ENCODE measurements around the gene REPS2.

Gene REPS2

DNA sequence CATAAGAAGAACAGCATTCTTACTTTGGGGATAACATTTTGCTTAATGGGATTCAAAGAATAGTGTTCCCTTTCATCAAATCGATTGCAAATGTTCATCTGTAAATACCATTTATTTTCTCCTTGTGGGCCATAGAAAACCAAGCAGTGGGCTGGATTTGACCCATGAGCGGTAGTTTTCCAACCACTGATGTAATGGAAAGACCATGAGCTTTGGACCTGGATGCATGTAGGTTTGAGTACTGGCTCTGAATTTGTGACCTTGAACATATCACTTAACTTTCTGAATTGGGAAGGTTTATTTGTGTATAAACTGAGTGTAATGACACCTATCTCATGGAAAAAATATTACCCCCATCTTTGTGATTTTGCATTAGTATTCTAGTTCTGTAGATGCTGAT is 54.3 kb downstream of the REPS2 start:
- Mint-ChIP-seq H3K27ac (no peak overlapping the region), H3K36me3 (ENCODE audit: low read depth) (no peaks in the 10 kb centered on the region), H3K27me3 (ENCODE audit: low read depth) (peaks cover 5% of the 10 kb centered on the region), H3K9me3 (no peaks in the 10 kb centered on the region), H3K4me3 (no peak overlapping the region), H3K4me1 (ENCODE audit: low read depth) (peaks cover 8% of the 10 kb centered on the region)
- no peak for DNase-seq (ENCODE audit: low spot score)

DNA sequence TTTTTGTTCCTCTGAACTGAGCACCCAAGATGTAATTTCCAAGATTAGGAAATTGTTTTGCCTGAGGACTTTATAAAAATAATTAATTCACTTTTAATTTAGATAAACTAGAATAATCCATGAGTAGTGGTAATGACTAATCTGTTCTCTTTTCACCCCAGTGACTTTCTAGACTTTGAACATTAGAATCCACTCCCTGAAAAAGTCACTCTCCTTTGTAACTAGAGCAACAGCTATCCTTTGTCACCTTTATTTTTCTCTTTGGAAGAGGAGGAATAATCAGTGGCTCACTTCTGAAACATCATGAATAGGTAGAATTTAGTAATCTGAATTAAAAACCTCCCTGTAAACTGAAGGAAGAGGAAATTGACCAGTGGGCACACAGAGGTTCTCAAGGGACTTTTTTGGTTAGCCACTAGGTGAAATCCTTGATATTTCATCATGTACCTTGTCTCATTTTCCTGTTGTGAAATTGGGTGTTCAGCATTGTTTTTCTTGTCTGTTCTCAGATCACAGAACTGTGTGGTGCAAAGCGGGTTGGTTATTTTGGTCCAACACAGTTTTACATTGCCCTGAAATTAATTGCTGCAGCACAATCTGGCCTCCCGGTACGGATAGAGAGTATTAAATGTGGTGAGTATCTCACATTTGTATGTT is 59.4 kb downstream of the REPS2 start:
- no peak for DNase-seq (ENCODE audit: low spot score)
- no peaks in the 10 kb centered on the region for H3K36me3 Mint-ChIP-seq (ENCODE audit: low read depth)
- no peak overlapping the region for H3K27ac Mint-ChIP-seq
- H3K27me3 Mint-ChIP-seq (ENCODE audit: low read depth) = peaks cover 9% of the 10 kb centered on the region
- no peaks in the 10 kb centered on the region for H3K9me3 Mint-ChIP-seq
- H3K4me1 Mint-ChIP-seq (ENCODE audit: low read depth) = peaks cover 8% of the 10 kb centered on the region
- no peak overlapping the region for H3K4me3 Mint-ChIP-seq

DNA sequence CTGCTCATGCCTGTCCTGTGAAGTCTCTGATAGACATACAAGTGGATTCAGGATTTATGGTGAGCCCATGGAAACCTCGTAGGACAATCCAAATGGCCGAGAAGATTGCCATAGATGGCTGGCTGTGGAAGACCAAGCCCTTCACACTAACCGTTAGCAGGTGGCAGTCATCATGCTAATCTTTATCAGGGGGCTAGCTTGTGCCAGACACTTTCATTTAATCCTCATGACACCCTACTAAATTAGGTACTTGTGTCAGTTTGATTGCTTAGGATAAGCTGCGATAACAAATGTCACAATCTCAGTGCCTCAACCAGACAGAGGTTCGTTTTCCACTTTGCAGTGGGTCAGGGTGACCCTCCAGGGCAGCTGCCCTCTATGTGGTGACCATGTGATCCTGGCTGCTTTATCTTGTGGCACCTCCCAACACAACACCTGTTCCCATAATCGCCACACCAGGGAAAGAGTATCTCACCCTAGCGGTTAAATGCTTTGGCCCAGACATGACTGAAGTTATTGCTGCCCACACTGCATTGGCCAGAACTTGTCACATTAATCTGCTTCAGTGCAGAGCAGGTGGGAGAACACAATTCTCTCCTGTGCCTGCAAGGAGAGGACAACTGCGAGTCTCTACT is 60.8 kb downstream of the REPS2 start:
- Mint-ChIP-seq H3K4me3 (no peak overlapping the region), H3K27ac (no peak overlapping the region), H3K4me1 (ENCODE audit: low read depth) (peaks cover 8% of the 10 kb centered on the region), H3K36me3 (ENCODE audit: low read depth) (no peaks in the 10 kb centered on the region), H3K27me3 (ENCODE audit: low read depth) (peaks cover 4% of the 10 kb centered on the region), H3K9me3 (no peaks in the 10 kb centered on the region)
- DNase-seq (ENCODE audit: low spot score) = no peak

DNA sequence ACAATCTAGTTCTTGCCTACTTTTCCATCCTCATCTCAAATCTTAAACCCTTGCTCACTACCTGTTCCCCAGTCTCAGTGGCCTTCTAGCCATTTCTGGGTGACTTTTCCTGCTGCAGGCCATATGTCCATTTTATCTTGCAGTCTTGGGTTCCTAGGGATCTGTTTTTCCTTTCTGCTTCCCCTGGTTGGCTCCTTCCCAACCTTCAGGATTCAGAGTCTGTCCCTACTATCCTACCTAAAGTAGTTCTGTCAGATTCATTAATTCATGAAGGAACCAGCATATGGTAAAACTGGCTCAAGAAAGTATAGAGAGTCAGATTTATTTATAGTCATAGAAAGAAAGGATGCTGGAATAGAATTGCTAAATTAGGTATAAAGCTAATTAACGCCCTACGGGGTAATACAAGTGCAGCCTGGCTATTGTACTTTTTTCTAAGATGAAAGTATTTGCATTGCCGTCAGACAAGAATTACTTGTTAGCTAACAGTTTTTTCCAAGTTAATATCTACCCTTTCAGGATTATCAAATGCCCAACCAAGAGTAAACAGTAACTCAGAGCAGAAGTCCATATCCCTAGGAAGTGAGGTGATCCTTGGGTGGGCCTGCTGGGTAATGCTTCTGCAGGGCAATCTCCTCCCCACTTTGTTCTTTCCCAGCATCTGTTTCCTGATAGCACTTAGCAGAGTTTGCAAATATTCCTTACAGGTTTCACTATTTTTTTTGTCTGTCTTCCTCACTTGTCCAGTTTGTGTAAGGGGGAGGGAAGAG is 63.6 kb downstream of the REPS2 start:
- Mint-ChIP-seq H3K27me3 (ENCODE audit: low read depth) (peaks cover 4% of the 10 kb centered on the region), H3K4me3 (no peak overlapping the region), H3K9me3 (no peaks in the 10 kb centered on the region), H3K27ac (no peak overlapping the region), H3K36me3 (ENCODE audit: low read depth) (no peaks in the 10 kb centered on the region), H3K4me1 (ENCODE audit: low read depth) (no peaks in the 10 kb centered on the region)
- no peak for DNase-seq (ENCODE audit: low spot score)

DNA sequence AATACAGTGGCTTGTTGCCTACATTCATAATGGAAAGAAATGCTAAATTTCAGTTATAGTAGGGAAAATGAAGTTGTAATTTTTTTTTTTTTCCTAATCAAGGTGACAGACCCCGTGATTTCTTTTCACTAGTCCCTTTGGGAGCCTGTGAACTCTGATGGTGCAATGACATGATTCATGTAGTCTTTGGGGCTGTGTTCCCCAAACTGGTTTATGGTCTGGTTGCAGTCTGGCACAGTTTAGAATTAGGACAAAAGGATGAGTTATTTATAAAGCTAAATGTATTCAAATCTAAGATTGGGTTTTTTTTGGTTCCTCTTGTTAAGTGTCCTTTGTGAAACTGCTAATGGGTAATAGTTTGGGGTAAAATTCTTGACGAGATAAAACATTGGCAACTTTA is 66.0 kb downstream of the REPS2 start:
- DNase-seq (ENCODE audit: low spot score) = no peak
- Mint-ChIP-seq H3K4me3 (no peak overlapping the region), H3K27me3 (ENCODE audit: low read depth) (peaks cover 4% of the 10 kb centered on the region), H3K27ac (no peak overlapping the region), H3K4me1 (ENCODE audit: low read depth) (no peaks in the 10 kb centered on the region), H3K36me3 (ENCODE audit: low read depth) (no peaks in the 10 kb centered on the region), H3K9me3 (no peaks in the 10 kb centered on the region)

DNA sequence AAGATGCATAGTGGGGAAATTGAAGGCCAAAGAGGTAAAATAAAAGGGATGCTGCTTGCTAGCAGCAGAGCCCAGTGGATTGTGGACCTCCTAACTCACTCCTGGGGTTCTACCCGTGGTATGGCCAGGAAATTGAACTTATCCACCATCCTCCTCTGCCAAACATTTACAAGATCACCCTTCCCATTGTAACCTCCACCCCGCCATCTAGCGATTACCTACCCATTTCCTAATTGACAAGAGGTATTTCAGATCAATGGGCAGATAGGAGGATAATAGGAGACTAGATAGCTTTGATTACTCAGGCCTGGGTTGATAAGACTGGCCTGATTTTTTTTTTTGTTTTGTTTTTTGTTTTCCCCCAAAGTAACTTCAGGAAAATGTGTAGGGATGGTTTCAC is 67.8 kb downstream of the REPS2 start:
- Mint-ChIP-seq H3K9me3 (no peaks in the 10 kb centered on the region), H3K4me3 (no peak overlapping the region), H3K4me1 (ENCODE audit: low read depth) (no peaks in the 10 kb centered on the region), H3K27me3 (ENCODE audit: low read depth) (peaks cover 2% of the 10 kb centered on the region), H3K27ac (no peak overlapping the region), H3K36me3 (ENCODE audit: low read depth) (no peaks in the 10 kb centered on the region)
- DNase-seq (ENCODE audit: low spot score) = no peak

DNA sequence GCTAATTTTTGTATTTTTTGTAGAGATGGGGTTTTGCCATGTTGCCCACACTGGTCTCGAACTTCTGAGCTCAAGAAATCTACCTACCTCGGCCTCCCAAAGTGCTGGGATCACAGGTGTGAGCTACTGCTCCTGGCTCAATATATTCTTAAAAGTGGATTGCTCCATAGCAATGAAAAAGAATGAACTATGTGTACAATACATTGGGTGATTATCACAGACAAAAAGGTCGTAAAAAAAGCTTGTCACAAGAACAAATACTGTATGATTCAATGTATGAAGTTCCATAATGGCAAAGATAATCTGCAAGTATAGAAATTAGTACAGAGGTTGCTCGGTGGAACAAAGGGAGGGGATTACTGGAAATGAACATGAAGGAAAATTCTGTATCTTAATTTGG is 70.7 kb downstream of the REPS2 start:
- Mint-ChIP-seq H3K27ac (no peak overlapping the region), H3K27me3 (ENCODE audit: low read depth) (no peaks in the 10 kb centered on the region), H3K36me3 (ENCODE audit: low read depth) (no peaks in the 10 kb centered on the region), H3K4me3 (no peak overlapping the region), H3K9me3 (no peaks in the 10 kb centered on the region), H3K4me1 (ENCODE audit: low read depth) (no peaks in the 10 kb centered on the region)
- no peak for DNase-seq (ENCODE audit: low spot score)

DNA sequence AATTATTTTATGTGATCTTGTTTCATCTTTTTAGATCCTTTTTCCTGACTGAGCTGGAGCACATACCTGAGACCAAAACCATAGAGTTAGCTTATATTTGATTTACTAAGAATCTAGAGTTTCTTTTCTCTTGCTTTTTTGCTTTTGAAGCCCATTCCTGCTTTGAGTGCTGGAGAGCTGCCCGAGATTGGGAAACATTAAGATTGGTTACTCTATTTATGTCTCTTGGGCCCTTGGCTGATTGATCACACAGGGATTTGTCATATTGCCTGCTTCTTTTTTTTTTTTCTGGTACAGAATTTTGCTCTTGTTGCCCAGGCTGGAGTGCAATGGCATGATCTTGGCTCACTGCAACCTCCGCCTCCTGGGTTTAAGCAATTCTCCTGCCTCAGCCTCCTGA is 73.9 kb downstream of the REPS2 start:
- no peak for DNase-seq (ENCODE audit: low spot score)

DNA sequence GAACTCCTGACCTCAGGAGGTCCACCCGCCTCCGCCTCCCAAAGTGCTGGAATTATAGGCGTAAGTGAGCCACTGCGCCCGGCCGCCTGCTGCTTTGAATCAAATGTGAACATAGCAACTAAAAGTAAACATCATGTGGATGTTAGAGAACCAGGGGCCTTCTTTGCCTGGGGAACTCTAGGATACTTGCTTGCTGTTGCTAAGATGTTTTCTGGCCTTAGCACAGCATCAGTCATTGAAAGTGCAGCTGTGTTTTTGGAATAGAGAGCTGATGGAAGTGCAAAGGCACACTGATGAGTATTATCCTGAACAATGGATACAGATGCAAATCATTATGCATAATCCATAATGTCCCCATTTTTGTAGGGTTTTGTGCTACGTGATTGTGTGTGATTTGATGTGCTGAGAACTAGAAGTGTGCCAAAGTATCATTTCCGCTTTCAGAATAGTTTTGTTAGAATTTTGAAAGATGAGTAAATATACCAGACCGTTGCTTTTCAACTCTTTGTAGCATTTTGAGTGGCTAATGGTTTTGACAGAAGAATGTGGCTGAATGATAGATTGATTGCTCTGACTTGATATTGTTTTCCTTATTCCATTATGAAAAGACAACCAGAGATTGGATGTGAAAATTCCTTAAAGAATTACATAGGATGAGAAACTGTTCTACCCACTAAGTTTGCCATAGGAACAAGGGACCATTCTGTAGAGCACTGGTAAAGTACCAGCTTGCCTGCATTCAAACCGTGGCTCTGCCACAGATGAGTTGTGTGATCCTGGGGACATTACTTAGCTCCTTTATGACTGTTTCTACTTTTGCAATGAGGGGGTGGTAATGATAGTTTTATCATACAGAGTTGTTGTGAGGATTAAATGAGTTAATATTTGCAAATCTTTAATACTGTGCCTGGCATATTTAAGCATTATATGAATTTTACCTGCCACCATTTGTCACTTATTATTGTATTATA is 74.7 kb downstream of the REPS2 start:
- no peaks in the 10 kb centered on the region for H3K27me3 Mint-ChIP-seq (ENCODE audit: low read depth)

More for the DNA sequence above, 73.9 kb downstream of the REPS2 start:
- Mint-ChIP-seq H3K9me3 (no peaks in the 10 kb centered on the region), H3K4me3 (no peak overlapping the region), H3K36me3 (ENCODE audit: low read depth) (no peaks in the 10 kb centered on the region), H3K27ac (no peak overlapping the region), H3K27me3 (ENCODE audit: low read depth) (no peaks in the 10 kb centered on the region), H3K4me1 (ENCODE audit: low read depth) (no peaks in the 10 kb centered on the region)

DNA sequence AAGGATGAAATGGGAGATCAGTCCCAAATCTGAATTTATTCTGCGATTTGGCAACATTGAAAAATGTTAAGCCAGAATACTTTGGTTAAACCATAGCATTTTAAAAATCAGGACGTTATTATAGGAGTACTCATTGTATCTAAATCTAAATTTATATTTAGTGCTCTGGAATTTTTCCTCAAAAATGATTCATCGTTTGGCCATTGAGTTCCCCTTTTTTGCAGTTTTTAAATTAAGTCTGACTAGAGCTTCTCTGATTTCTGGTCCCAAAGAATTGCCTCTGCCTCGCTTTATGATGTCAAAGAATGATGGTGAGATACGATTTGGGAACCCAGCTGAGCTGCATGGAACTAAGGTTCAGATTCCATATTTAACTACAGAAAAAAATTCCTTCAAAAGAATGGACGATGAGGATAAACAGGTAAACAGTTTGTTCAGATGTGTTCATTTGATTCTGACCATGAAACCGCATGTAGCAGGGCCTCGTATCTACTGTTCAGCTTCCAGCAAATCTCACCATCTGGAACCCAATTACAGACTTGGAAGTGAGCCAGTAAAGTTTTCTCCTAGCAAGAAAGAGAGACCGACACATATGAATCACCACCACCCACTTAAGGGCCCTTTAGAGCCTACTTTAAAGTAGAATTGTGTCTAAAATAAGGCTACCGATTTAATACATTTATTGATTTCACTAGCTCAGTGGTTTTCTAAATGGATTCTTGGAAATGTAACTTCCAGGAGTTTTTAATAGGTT is 75.6 kb downstream of the REPS2 start:
- Mint-ChIP-seq H3K36me3 (ENCODE audit: low read depth) (no peaks in the 10 kb centered on the region), H3K4me1 (ENCODE audit: low read depth) (no peaks in the 10 kb centered on the region)

More for the DNA sequence above, 74.7 kb downstream of the REPS2 start:
- no peaks in the 10 kb centered on the region for H3K36me3 Mint-ChIP-seq (ENCODE audit: low read depth)
- no peak overlapping the region for H3K4me3 Mint-ChIP-seq
- H3K4me1 Mint-ChIP-seq (ENCODE audit: low read depth) = no peaks in the 10 kb centered on the region
- no peak for DNase-seq (ENCODE audit: low spot score)
- H3K27ac Mint-ChIP-seq = no peak overlapping the region
- H3K9me3 Mint-ChIP-seq = no peaks in the 10 kb centered on the region

DNA sequence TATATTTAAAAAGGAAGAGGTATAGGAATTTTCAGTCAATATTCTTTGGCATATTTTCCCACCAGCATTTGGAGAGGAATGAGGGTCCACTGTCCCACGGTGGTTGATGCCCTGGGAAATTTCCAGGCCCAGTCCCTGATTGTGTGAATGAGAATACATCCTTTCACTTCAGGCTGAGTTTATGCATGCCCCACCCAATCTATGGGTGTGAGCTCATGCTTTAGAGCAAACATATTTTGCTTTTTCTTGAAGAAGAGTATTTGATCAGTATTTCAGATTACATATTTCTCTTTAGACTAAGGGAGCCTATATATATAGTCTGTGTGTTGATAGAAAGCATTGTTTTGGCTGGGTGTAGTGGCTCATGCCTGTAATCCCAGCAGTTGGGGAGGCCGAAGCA is 77.2 kb downstream of the REPS2 start:
- no peak overlapping the region for H3K4me3 Mint-ChIP-seq
- no peaks in the 10 kb centered on the region for H3K27me3 Mint-ChIP-seq (ENCODE audit: low read depth)
- no peaks in the 10 kb centered on the region for H3K4me1 Mint-ChIP-seq (ENCODE audit: low read depth)
- H3K27ac Mint-ChIP-seq = no peak overlapping the region
- no peaks in the 10 kb centered on the region for H3K9me3 Mint-ChIP-seq
- no peak for DNase-seq (ENCODE audit: low spot score)
- H3K36me3 Mint-ChIP-seq (ENCODE audit: low read depth) = no peaks in the 10 kb centered on the region

More for the DNA sequence above, 75.6 kb downstream of the REPS2 start:
- Mint-ChIP-seq H3K27me3 (ENCODE audit: low read depth) (no peaks in the 10 kb centered on the region), H3K9me3 (no peaks in the 10 kb centered on the region), H3K4me3 (no peak overlapping the region), H3K27ac (no peak overlapping the region)
- DNase-seq (ENCODE audit: low spot score) = no peak

DNA sequence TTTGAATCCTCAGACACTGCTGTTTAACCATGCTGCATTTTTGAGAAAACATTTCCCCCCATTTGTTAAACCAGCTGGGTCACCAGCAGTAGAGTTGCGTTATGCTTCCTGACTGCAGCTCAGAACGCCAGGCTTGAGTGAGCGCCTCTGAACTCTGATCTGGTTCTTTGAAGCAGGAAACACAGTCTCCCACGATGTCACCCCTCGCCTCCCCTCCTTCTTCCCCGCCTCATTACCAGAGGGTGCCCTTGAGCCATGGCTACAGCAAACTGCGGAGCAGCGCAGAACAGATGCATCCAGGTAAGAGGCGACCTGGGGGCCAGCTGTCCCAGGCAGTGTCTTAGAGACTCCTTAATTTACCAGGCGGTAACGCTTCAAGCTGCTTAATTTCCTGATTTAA is 78.4 kb downstream of the REPS2 start:
- no peak for DNase-seq (ENCODE audit: low spot score)
- Mint-ChIP-seq H3K27me3 (ENCODE audit: low read depth) (no peaks in the 10 kb centered on the region), H3K9me3 (no peaks in the 10 kb centered on the region), H3K4me1 (ENCODE audit: low read depth) (no peaks in the 10 kb centered on the region), H3K4me3 (no peak overlapping the region), H3K27ac (no peak overlapping the region), H3K36me3 (ENCODE audit: low read depth) (no peaks in the 10 kb centered on the region)

DNA sequence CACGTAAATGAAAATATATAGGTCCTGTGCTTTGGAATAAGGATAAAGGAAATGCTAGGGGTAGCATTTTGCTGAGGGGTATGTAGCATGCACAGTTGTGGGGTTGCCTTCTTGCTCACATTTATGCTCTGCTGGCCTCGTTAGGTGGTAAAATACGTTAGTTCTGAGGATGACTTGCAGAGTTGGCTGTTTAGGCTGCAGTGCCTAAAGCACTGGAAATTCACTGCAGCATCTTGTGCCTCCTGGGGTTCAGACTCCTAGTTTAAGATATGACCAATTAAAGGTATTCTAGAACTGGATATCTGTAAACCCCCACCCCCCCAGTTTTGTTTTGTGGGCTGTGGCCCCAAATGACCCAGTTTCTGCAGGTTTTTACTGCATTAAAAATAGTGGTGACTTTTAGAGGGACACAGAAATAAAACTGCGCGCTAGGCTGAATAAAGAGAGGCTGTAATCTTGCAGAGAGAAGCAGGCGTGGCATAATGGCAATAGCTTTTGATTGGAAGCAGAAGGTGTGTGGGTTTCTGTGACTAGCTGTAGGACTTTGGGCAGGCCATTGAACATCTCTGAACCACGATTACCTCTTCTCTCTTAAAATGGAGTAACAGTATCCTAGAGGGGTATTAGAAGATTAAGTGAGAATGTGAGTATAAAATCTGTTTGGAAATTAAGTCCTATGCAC is 79.3 kb downstream of the REPS2 start:
- DNase-seq (ENCODE audit: low spot score) = no peak
- H3K4me3 Mint-ChIP-seq = no peak overlapping the region
- H3K9me3 Mint-ChIP-seq = no peaks in the 10 kb centered on the region
- no peaks in the 10 kb centered on the region for H3K4me1 Mint-ChIP-seq (ENCODE audit: low read depth)
- H3K27me3 Mint-ChIP-seq (ENCODE audit: low read depth) = peaks cover 3% of the 10 kb centered on the region
- no peak overlapping the region for H3K27ac Mint-ChIP-seq
- H3K36me3 Mint-ChIP-seq (ENCODE audit: low read depth) = no peaks in the 10 kb centered on the region
